Sigmoid colon (tissue), 7 donors: Measurements from ENCODE around the gene LPAR6. TPM values are rescaled to one million over a fixed set of nuclear protein-coding genes. Genes with fewer than 3 reads are reported as not detected.
"Not testable (repeated sequence)": the region's sequence is repeated elsewhere in the genome, so short reads cannot be mapped to it uniquely, and the experiment has no call there.

Experiments used
- DNase-seq: peaks from one replicate; pipeline ENCODE4 v3.0.0-alpha.2; 2019
- H3K27ac ChIP-seq, 4 donors: fragments of 200-600 bp; sonication (generic); one replicate each; pipeline ENCODE4 v1.5.1; 2016 to 2019; ENCODE audit warnings: mild to moderate bottlenecking in 1 of 4
- H3K27me3 ChIP-seq, 3 donors: fragments of 200-600 bp; sonication (generic); one replicate each; pipeline ENCODE4 v1.5.1; 2019; ENCODE audit warnings: mild to moderate bottlenecking in 1 of 3
- H3K36me3 ChIP-seq, 4 donors: fragments of 200-600 bp; sonication (generic); one replicate each; pipeline ENCODE4 v1.5.1; 2016 to 2019
- H3K4me1 ChIP-seq, 4 donors: fragments of 200-600 bp; sonication (generic); one replicate each; pipeline ENCODE4 v1.5.1; 2017 to 2019
- H3K4me3 ChIP-seq, 4 donors: fragments of 200-600 bp; sonication (generic); one replicate each; pipeline ENCODE4 v1.5.1; 2017 to 2019; ENCODE audit warnings: mild to moderate bottlenecking in 2 of 4, moderate library complexity in 1 of 4
- H3K9me3 ChIP-seq, 4 donors: fragments of 200-600 bp in 3 of 4; sonication (generic) in 3 of 4; one replicate each; pipeline versions ENCODE4 v1.5.1 to v1.6.1; 2013 to 2019
- EP300 ChIP-seq, 4 donors: sonication (generic); formaldehyde crosslinking; IDR thresholded peaks; one replicate each; pipeline ENCODE4 v1.6.1; 2017; ENCODE audit warnings: antibody characterized with exemption in 4 of 4
- POLR2A ChIP-seq, 2 donors: fragments of 450-650 bp; IDR thresholded peaks; one replicate each; pipeline ENCODE4 v1.6.1; 2016; ENCODE audit warnings: antibody characterized with exemption in 2 of 2, mild to moderate bottlenecking in 2 of 2, moderate library complexity in 2 of 2
- POLR2AphosphoS5 ChIP-seq, 4 donors: sonication (generic); formaldehyde crosslinking; IDR thresholded peaks; one replicate each; pipeline ENCODE4 v1.6.1; 2017; ENCODE audit warnings: antibody characterized with exemption in 4 of 4
- WGBS, 2 donors: extraction: QIAGEN DNeasy Blood & Tissue Kit; methylation state at CpG; one replicate each; pipeline ENCODE4 v1.1.7; 2013; 5-methylcytosine and 5-hydroxymethylcytosine counted together
- intact Hi-C: fragments of 100-400 bp; cut with DNase I; formaldehyde crosslinking; loops from one replicate; pipeline ENCODE4 v1.15.1; 2023
- polyA plus RNA-seq, 3 donors: library from polyadenylated mRNA; stranded (reverse); fragments of 200-250 nt; gene quantifications; one replicate each; pipeline ENCODE4 v1.2.3, GENCODE V29; 2013
- total RNA-seq, 4 donors: library from RNA; depleted of rRNA; stranded (reverse); fragments of >200 nt; gene quantifications; one replicate each; pipeline ENCODE4 v1.1.0, GENCODE V29; 2016
- TF ChIP-seq, protein P1 (sequence below), 4 experiments: fragments of 450-650 bp in 3 of 4; fragments of 200-600 bp in 1 of 4; IDR thresholded peaks; one replicate each; pipeline ENCODE4 v1.5.1; 2016 to 2019; ENCODE audit warnings: antibody characterized with exemption in 4 of 4, mild to moderate bottlenecking in 3 of 4, moderate library complexity in 2 of 4
- donor health status: healthy with polysubstance abuse.
- donor health status: Bipolar disorder and iron deficiency.
- donor health status: healthy.

LPAR6 gene, protein sequence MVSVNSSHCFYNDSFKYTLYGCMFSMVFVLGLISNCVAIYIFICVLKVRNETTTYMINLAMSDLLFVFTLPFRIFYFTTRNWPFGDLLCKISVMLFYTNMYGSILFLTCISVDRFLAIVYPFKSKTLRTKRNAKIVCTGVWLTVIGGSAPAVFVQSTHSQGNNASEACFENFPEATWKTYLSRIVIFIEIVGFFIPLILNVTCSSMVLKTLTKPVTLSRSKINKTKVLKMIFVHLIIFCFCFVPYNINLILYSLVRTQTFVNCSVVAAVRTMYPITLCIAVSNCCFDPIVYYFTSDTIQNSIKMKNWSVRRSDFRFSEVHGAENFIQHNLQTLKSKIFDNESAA
- total RNA-seq (10 to 100 TPM; 11.5 to 24.2 (median 15.0) TPM), polyA plus RNA-seq (10 to 100 TPM; 11.4 to 16.2 (median 15.0) TPM)

DNA sequence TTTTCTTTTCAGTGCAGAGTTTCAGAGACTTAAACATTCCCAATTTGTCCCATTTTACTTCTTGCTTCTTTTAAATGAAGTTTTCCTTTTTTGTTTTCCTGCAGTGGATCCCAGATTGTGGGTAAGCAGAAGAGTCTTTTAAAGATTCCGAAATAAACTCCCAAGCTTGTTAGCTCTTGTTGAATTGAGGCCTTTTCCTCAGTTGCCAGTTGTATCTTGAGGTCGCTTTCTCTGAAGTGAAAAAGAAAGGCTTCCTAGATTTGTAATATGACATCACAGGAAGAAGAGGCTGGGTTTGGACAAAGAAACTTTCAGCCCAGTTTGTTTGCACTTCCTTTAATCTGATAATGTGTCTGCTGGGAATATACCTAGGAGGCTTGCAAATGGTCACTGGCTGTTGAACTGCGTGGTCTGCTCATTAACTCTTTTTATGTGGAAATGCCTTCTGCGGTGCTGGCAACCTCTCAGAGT is at the start of gene LPAR6:
TSS of gene LPAR6 (minus strand) at position 233 of the 471 bp plus-strand sequence. CDS start 690 bp downstream, outside the sequence.
- peak; percentile 37 to 71 for TF ChIP-seq POLR2A (IDR thresholded peaks at IDR 0.05)
- TF ChIP-seq EP300 (IDR thresholded peaks at IDR 0.05) = no peak
- TF ChIP-seq, protein P1, sequence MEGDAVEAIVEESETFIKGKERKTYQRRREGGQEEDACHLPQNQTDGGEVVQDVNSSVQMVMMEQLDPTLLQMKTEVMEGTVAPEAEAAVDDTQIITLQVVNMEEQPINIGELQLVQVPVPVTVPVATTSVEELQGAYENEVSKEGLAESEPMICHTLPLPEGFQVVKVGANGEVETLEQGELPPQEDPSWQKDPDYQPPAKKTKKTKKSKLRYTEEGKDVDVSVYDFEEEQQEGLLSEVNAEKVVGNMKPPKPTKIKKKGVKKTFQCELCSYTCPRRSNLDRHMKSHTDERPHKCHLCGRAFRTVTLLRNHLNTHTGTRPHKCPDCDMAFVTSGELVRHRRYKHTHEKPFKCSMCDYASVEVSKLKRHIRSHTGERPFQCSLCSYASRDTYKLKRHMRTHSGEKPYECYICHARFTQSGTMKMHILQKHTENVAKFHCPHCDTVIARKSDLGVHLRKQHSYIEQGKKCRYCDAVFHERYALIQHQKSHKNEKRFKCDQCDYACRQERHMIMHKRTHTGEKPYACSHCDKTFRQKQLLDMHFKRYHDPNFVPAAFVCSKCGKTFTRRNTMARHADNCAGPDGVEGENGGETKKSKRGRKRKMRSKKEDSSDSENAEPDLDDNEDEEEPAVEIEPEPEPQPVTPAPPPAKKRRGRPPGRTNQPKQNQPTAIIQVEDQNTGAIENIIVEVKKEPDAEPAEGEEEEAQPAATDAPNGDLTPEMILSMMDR (IDR thresholded peaks at IDR 0.05) = no peak
- peak; percentile 66 to 90 (median 81) for TF ChIP-seq POLR2AphosphoS5 (IDR thresholded peaks at IDR 0.05)
- Histone ChIP-seq H3K27ac (peak within 1 kb of the TSS; percentile 68 to 72 (median 70)), H3K4me3 (peak within 1 kb of the TSS; percentile 34 to 52 (median 48)), H3K4me1 (peaks cover 0 to 6% (median 0%) of the 10 kb centered on the region in 4 donors), H3K36me3 (no peaks in the 10 kb centered on the region), H3K27me3 (no peaks in the 10 kb centered on the region), H3K9me3 (no peaks in the 10 kb centered on the region)
- 3 to 24% methylated on average over 4 of the region's 4 CpGs for WGBS, 2 donors
- no peak for DNase-seq
- intact Hi-C loops = loop anchor here (5.0 kb wide), 1 partner anchor 169 kb away; no protein-coding TSS in a partner anchor

DNA sequence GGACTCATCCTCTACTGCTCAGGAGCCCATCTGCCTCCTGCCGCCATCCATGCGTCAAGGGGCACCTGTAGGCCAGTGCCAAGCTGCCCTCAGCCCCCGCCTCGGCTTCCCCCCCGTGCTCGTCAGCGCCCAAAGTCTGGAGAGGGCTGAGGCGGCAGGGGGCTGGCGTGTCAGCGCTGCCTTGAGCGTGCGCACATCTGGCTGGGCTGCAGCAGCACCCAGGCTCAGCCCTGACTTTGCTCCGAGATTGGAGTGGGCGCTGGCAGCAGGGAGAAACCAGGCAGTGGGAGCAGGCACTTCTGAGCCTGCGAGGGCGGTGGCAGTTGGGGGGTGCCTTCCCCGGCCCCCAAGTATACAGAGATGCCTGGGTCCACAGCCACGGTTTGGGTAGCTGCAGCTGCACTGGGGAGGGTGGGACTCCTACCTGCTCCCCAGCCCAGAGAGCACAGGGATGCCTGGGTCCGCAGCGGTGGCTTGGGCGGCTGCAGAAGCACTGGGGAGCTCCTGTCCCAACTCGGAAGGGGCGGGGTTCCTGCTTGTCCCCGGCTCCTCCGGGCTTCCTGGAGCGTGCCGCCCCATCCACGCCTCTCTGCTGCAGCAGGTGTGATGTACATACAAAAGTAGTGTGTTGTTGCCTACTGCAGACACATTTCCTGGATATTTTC is 44.8 kb upstream of the LPAR6 start:
- Histone ChIP-seq H3K36me3 (peaks cover 10 to 81% (median 27%) of the 10 kb centered on the region in 4 donors), H3K4me1 (no peaks in the 10 kb centered on the region), H3K9me3 (no peaks in the 10 kb centered on the region), H3K27me3 (no peaks in the 10 kb centered on the region), H3K4me3 (no peak overlapping the region), H3K27ac (no peak overlapping the region)
- WGBS, 2 donors = 97% methylated on average over 28 of the region's 28 CpGs
- no peak for DNase-seq
- intact Hi-C loops = no loop called here
- no peak for TF ChIP-seq POLR2A (IDR thresholded peaks at IDR 0.05)
- TF ChIP-seq EP300 (IDR thresholded peaks at IDR 0.05) = no peak
- no peak for TF ChIP-seq POLR2AphosphoS5 (IDR thresholded peaks at IDR 0.05)
- TF ChIP-seq, protein P1 (IDR thresholded peaks at IDR 0.05) = no peak

DNA sequence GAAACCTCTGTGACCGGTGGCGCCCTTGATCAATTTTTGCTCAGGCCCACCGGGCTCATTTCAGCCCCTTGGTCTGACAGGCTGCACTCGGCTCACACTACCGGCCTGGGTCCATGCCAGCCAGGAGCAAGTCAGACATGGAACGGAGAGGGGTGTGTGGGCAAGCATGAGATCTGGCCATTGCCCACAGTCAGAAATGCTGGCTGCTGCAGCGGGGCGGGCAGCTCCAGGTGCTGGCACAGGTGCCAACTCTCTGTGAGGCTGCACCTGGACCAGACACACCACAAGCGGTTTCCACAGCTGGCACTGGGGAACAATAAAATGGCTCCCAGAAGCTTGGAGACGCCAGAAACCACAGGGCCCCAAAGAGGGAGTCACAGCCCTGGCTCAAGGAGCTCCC is 43.6 kb upstream of the LPAR6 start:
- intact Hi-C loops = no loop called here
- no peak for DNase-seq
- no peaks in the 10 kb centered on the region for H3K27me3 ChIP-seq
- WGBS, 2 donors = 97% methylated on average over 10 of the region's 10 CpGs
- TF ChIP-seq, protein P1 (IDR thresholded peaks at IDR 0.05) = no peak
- no peak for TF ChIP-seq POLR2A (IDR thresholded peaks at IDR 0.05)
- TF ChIP-seq POLR2AphosphoS5 (IDR thresholded peaks at IDR 0.05) = no peak
- no peak for TF ChIP-seq EP300 (IDR thresholded peaks at IDR 0.05)
- H3K4me3 ChIP-seq = no peak overlapping the region
- peaks cover 10 to 69% (median 24%) of the 10 kb centered on the region in 4 donors for H3K36me3 ChIP-seq
- no peaks in the 10 kb centered on the region for H3K9me3 ChIP-seq
- H3K4me1 ChIP-seq = no peaks in the 10 kb centered on the region
- H3K27ac ChIP-seq = no peak overlapping the region

DNA sequence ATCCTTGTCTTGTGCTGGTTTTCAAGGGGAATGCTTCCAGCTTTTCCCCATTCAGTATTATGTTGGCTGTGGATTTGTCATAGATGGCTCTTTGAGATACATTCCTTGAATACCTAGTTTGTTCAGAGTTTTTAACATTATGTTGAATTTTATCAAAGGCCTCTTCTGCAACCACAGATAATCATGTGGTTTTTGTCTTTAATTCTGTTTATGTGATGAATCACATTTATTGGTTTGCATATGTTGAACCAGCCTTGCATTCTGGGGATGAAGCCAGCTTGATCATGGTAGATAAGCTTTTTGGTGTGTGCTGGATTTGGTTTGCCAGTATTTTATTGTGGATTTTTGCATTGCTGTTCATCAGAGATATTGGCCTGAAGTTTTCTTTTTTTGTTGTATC is 38.3 kb upstream of the LPAR6 start:
- intact Hi-C loops, H3K4me3 ChIP-seq, H3K9me3 ChIP-seq, DNase-seq, H3K4me1 ChIP-seq, H3K27me3 ChIP-seq, H3K27ac ChIP-seq: not testable (repeated sequence)
- H3K36me3 ChIP-seq = peaks cover 0 to 26% (median 2%) of the 10 kb centered on the region in 4 donors

DNA sequence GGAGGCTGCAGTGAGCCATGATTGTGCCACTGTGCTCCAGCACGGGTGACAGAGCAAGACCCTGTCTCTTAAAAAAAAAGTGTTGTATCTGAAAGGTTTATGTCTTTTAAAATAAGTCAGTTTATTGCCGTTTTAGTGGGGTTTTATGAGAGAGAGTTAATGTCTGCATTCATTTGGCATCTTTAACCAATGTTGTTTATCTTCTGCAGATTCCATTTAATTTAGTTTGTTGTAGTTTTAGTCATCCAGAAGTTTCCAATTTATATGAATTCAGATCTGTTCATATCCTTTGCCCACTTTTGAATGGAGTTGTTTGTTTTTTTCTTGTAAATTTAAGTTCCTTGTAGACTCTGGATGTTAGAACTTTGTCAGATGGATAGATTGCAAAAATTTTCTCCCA is 36.7 kb upstream of the LPAR6 start:
- H3K27ac ChIP-seq = peak overlapping the region in 1 of 4 donors; percentile 14
- 68 to 74% methylated on average over 2 of the region's 2 CpGs for WGBS, 2 donors
- no peaks in the 10 kb centered on the region for H3K27me3 ChIP-seq
- H3K36me3 ChIP-seq = peaks cover 0 to 19% (median 0%) of the 10 kb centered on the region in 4 donors
- H3K4me3 ChIP-seq = no peak overlapping the region
- TF ChIP-seq, protein P1 (IDR thresholded peaks at IDR 0.05) = no peak
- no peak for TF ChIP-seq EP300 (IDR thresholded peaks at IDR 0.05)
- TF ChIP-seq POLR2AphosphoS5 (IDR thresholded peaks at IDR 0.05) = no peak
- TF ChIP-seq POLR2A (IDR thresholded peaks at IDR 0.05) = no peak
- H3K4me1 ChIP-seq = peaks cover 0 to 6% (median 0%) of the 10 kb centered on the region in 4 donors
- no peak for DNase-seq
- peaks cover 0 to 7% (median 0%) of the 10 kb centered on the region in 4 donors for H3K9me3 ChIP-seq
- intact Hi-C loops = no loop called here
